HepG2 (cell line): Measurements from ENCODE around the gene RHEBL1. TPM values are rescaled to one million over a fixed set of nuclear protein-coding genes. Genes with fewer than 3 reads are reported as not detected.
A peak's percentile ranks its signal among the peaks of the same experiment; 100 is the strongest.

Experiments used
- ATAC-seq: fragments of 200-7000 bp; cut with Tn5 transposase; 3 replicates; pipeline ENCODE4 v1.9.1; 2020; ENCODE audit warnings: mild to moderate bottlenecking, moderate library complexity
- BruUV-seq: library from RNA; stranded (reverse); fragments of 400-500 nt; replicated peaks from 2 replicates; lab custom pipeline; 2021; lab: Mats Ljungman, UMichigan
- CTCF ChIA-PET: fragments of 300-600 bp; formaldehyde crosslinking; extraction: SDS; loops from one replicate; lab custom pipeline; 2021; ENCODE audit warnings: low total read pairs, inconsistent platforms, low intra/inter-chr PET ratio; lab: Yijun Ruan, JAX
- POLR2A ChIA-PET: fragments of 350-600 bp; sonication (Branson Sonifier 250); formaldehyde crosslinking; loops from one replicate; lab custom pipeline; 2020; ENCODE audit warnings: antibody characterized with exemption, inconsistent platforms; lab: Yijun Ruan, JAX
- DNase-seq: peaks from one replicate; pipeline ENCODE4 v3.0.0-alpha.2; 2015; ENCODE audit warnings: low spot score
- FAIRE-seq: peaks from 3 replicates; lab custom pipeline; 2011; peaks lifted over from hg19 to GRCh38; lab: Jason Lieb, UNC
- H2AFZ ChIP-seq: one replicate; pipeline ENCODE4 v1.6.1; 2011; ENCODE audit warnings: low read length, inconsistent platforms
- H3K27ac ChIP-seq: fragments of 300-600 bp; 3 replicates; pipeline ENCODE4 v1.8.0; 2011; ENCODE audit warnings: mixed run types, mild to moderate bottlenecking, mixed read lengths, low read length, inconsistent platforms; ENCODE audit not compliant: insufficient read depth; ENCODE audit errors: extremely low read length
- H3K27me3 ChIP-seq, 2 experiments: fragments of 200-600 bp in 1 of 2; 2 replicates in 1 of 2; 3 replicates in 1 of 2; pipeline versions ENCODE4 v1.6.0 to v1.8.0; 2011; ENCODE audit warnings: low read length in 2 of 2, mild to moderate bottlenecking in 2 of 2, moderate library complexity in 2 of 2, inconsistent platforms in 1 of 2; ENCODE audit not compliant: insufficient read depth in 2 of 2, control insufficient read depth in 1 of 2
- H3K36me3 ChIP-seq, 2 experiments: fragments of 200-600 bp in 1 of 2; replicated peaks in 1 of 2; 2 replicates in 1 of 2; 3 replicates in 1 of 2; pipeline versions ENCODE4 v1.5.1 to v1.8.0; 2011; ENCODE audit warnings: low read length in 2 of 2, inconsistent platforms in 1 of 2; ENCODE audit not compliant: insufficient read depth in 2 of 2, control insufficient read depth in 1 of 2
- H3K4me1 ChIP-seq: 2 replicates; pipeline ENCODE4 v1.5.1; 2012; ENCODE audit warnings: low read length, inconsistent platforms; ENCODE audit not compliant: insufficient read depth
- H3K4me2 ChIP-seq: 2 replicates; pipeline ENCODE4 v1.6.0; 2011; ENCODE audit warnings: low read depth, low read length, inconsistent platforms
- H3K4me3 ChIP-seq, 3 experiments: fragments of 200-600 bp in 1 of 3; sonication (generic), shearing (Covaris generic) in 1 of 3; replicated peaks in 1 of 3; 2 replicates each; pipeline ENCODE4 v1.5.1; 2011 to 2016; ENCODE audit warnings: low read length in 3 of 3, inconsistent platforms in 2 of 3, low read depth in 2 of 3, mild to moderate bottlenecking in 2 of 3, control low read depth in 1 of 3, mixed read lengths in 1 of 3; ENCODE audit not compliant: insufficient read depth in 1 of 3
- H3K79me2 ChIP-seq: one replicate; pipeline ENCODE4 v1.6.1; 2011; ENCODE audit warnings: low read length, inconsistent platforms; ENCODE audit not compliant: insufficient read depth
- H3K9ac ChIP-seq: 2 replicates; pipeline ENCODE4 v1.6.0; 2011; ENCODE audit warnings: mild to moderate bottlenecking, low read depth, low read length, inconsistent platforms; ENCODE audit not compliant: insufficient read depth
- H3K9me3 ChIP-seq: 2 replicates; pipeline ENCODE4 v1.5.1; 2012; ENCODE audit warnings: mild to moderate bottlenecking, low read length
- H4K20me1 ChIP-seq: 2 replicates; pipeline ENCODE4 v1.6.0; 2011; ENCODE audit warnings: inconsistent platforms, mild to moderate bottlenecking, low read length, moderate library complexity; ENCODE audit not compliant: insufficient read depth
- AGO1 ChIP-seq: fragments of 200-400 bp; formaldehyde crosslinking; IDR thresholded peaks from 2 replicates; pipeline ENCODE4 v1.6.1; 2017; ENCODE audit warnings: mild to moderate bottlenecking, low read depth, low read length, moderate library complexity; ENCODE audit not compliant: poor library complexity, severe bottlenecking
- DMAP1 ChIP-seq: IDR thresholded peaks from 2 replicates; pipeline ENCODE4 v1.6.1; 2016
- ELF4 ChIP-seq: sonication (generic); formaldehyde crosslinking; IDR thresholded peaks from 2 replicates; pipeline ENCODE4 v1.5.0; 2020; ENCODE audit warnings: missing genetic modification reagents, mild to moderate bottlenecking, moderate library complexity, borderline replicate concordance
- GLMP ChIP-seq: sonication (generic); formaldehyde crosslinking; IDR thresholded peaks from 2 replicates; pipeline ENCODE4 v1.9.0; 2021; ENCODE audit warnings: missing genetic modification reagents, mild to moderate bottlenecking, borderline replicate concordance
- HES4 ChIP-seq: sonication (generic); formaldehyde crosslinking; IDR thresholded peaks from 2 replicates; pipeline ENCODE4 v1.9.0; 2021; ENCODE audit warnings: mild to moderate bottlenecking, missing genetic modification reagents, borderline replicate concordance
- HNRNPLL ChIP-seq: fragments of 200-400 bp; formaldehyde crosslinking; IDR thresholded peaks from 2 replicates; pipeline ENCODE4 v1.6.1; 2017; ENCODE audit warnings: mild to moderate bottlenecking, low read depth, low read length; ENCODE audit not compliant: poor library complexity, severe bottlenecking
- ISL2 ChIP-seq: sonication (generic); formaldehyde crosslinking; IDR thresholded peaks from 2 replicates; pipeline ENCODE4 v1.5.0; 2020; ENCODE audit warnings: missing genetic modification reagents
- MED13 ChIP-seq: sonication (generic); formaldehyde crosslinking; IDR thresholded peaks from 2 replicates; pipeline ENCODE4 v1.5.0; 2020; ENCODE audit warnings: missing genetic modification reagents
- ONECUT2 ChIP-seq: sonication (generic); formaldehyde crosslinking; IDR thresholded peaks from 2 replicates; pipeline ENCODE4 v1.4.0; 2020; ENCODE audit warnings: missing genetic modification reagents
- PATZ1 ChIP-seq: sonication (generic); formaldehyde crosslinking; IDR thresholded peaks from 2 replicates; pipeline ENCODE4 v1.4.0; 2020; ENCODE audit warnings: missing genetic modification reagents
- SIN3A ChIP-seq: IDR thresholded peaks from 2 replicates; pipeline ENCODE4 v1.6.1; 2011; ENCODE audit warnings: low read depth, mild to moderate bottlenecking, control low read depth, low read length, borderline replicate concordance
- TEF ChIP-seq: sonication (generic); formaldehyde crosslinking; IDR thresholded peaks from 2 replicates; pipeline ENCODE4 v1.5.0; 2020; ENCODE audit warnings: missing genetic modification reagents
- ZBTB14 ChIP-seq: sonication (generic); formaldehyde crosslinking; IDR thresholded peaks from 2 replicates; pipeline ENCODE4 v1.4.0; 2020; ENCODE audit warnings: missing genetic modification reagents
- ZMAT3 ChIP-seq: sonication (generic); formaldehyde crosslinking; conservative IDR thresholded peaks from 2 replicates; pipeline ENCODE4 v1.7.0; 2021; ENCODE audit warnings: missing genetic modification reagents
- WGBS: methylation state at CpG from one replicate; pipeline ENCODE4 v1.1.6; 2017; ENCODE audit warnings: low lambda C conversion rate; 5-methylcytosine and 5-hydroxymethylcytosine counted together
- in situ Hi-C: cut with HindIII; loops from 2 replicates; pipeline ENCODE4 v1.10.0; 2017; ENCODE audit warnings: low pct_unique_long_range_greater_than_20kb; ENCODE audit not compliant: extremely low pct_ligation_motif_present
- intact Hi-C: fragments of 100-400 bp; cut with micrococcal nuclease; formaldehyde crosslinking; loops from one replicate; pipeline ENCODE4 v1.10.0; 2022; ENCODE audit not compliant: unreplicated experiment
- polyA plus RNA-seq, 8 experiments: library from polyadenylated mRNA; depleted of rRNA in 3 of 8; stranded (reverse) in 7 of 8; unstranded in 1 of 8; fragments of >200 nt; fragmentation: Illumina TruSeq in 4 of 8; extraction: Trizol in 4 of 8; gene quantifications; 2 replicates each; pipeline versions ENCODE4 v1.2.1 to v1.2.3, GENCODE V29; 2011 to 2016; ENCODE audit warnings: low read depth in 4 of 8, missing spikeins in 1 of 8, mixed read lengths in 1 of 8; ENCODE audit not compliant: insufficient read depth in 1 of 8
- total RNA-seq, 5 experiments: library from RNA; depleted of rRNA; stranded (reverse); fragments of >200 nt; fragmentation: Illumina TruSeq; extraction: Trizol; gene quantifications; 2 replicates each; pipeline ENCODE4 v1.2.3, GENCODE V29; 2016; ENCODE audit warnings: low read depth in 1 of 5

Gene RHEBL1
- total and polyA plus RNA-seq, 2 of the 13 experiments (the other 11 are each of a cell fraction or from before 2014, with no cell fraction given): 1.4 to 2.5 TPM

GRCh38 chr12:49059299-49060171, 10.2 kb downstream of the RHEBL1 start:
- H3K4me2 ChIP-seq: peak overlapping the region; percentile 98
- H3K4me1 ChIP-seq: peaks cover 60% of the 10 kb centered on the region
- ATAC-seq (peak; percentile 9), FAIRE-seq (no peak), DNase-seq (no peak)
- H3K4me3 ChIP-seq: peak overlapping the region; percentile 95 to 100 (median 98)
- peaks cover 49% of the 10 kb centered on the region for H4K20me1 ChIP-seq
- H3K9ac ChIP-seq: peak overlapping the region; percentile 98
- peak overlapping the region; percentile 94 for H3K27ac ChIP-seq
- no peak overlapping the region for H2AFZ ChIP-seq
- H3K36me3 ChIP-seq: peaks cover 6 to 13% of the 10 kb centered on the region in 2 experiments
- BruUV-seq: no TSS peak
- intact Hi-C loops (loop anchor here (5.0 kb wide), 1 partner anchor 47 kb away; no protein-coding TSS in a partner anchor), in situ Hi-C loops (no loop called here)
- no peaks in the 10 kb centered on the region for H3K9me3 ChIP-seq
- peaks cover 60% of the 10 kb centered on the region for H3K79me2 ChIP-seq
- ChIA-PET POLR2A (interaction anchor here (0.7 to 2.0 kb wide), 2 partner anchors 10 to 50 kb away, joined by 3 to 10 read pairs; partner anchors contain the start of gene RHEBL1), CTCF (no interaction called here)
- H3K27me3 ChIP-seq: no peaks in the 10 kb centered on the region; a peak in 1 of 5 replicates
- 0% methylated on average over 13 of the region's 70 CpGs for WGBS
- no peak for TF ChIP-seq DMAP1 (CRISPR knock-in tag)
- 0 out of 2 replicates have a peak, but pooled peaks have one; percentile 26 for TF ChIP-seq ZBTB14 (CRISPR knock-in tag)
- TF ChIP-seq HNRNPLL: no peak
- no peak for TF ChIP-seq ISL2
- peak; percentile 76 for TF ChIP-seq PATZ1 (CRISPR knock-in tag)
- 0 out of 2 replicates have a peak, but pooled peaks have one; percentile 27 for TF ChIP-seq ZMAT3 (CRISPR knock-in tag)
- peak; percentile 72; the same call in 1 of the 2 replicates for TF ChIP-seq MED13 (CRISPR knock-in tag)
- 0 out of 2 replicates have a peak, but pooled peaks have one; percentile 28 for TF ChIP-seq HES4 (CRISPR knock-in tag)
- TF ChIP-seq AGO1: peak; percentile 14
- TF ChIP-seq ELF4: 0 out of 2 replicates have a peak, but pooled peaks have one; percentile 3
- TF ChIP-seq GLMP (CRISPR knock-in tag): no peak
- TF ChIP-seq SIN3A: peak; percentile 41; the same call in 1 of the 2 replicates
- no peak for TF ChIP-seq ONECUT2 (CRISPR knock-in tag)
- 0 out of 2 replicates have a peak, but pooled peaks have one; percentile 7 for TF ChIP-seq TEF (CRISPR knock-in tag)
